GM19455 (cell line): ENCODE data around the gene TREML4.
"Not testable (repeated sequence)": the region's sequence is repeated elsewhere in the genome, so short reads cannot be mapped to it uniquely, and the experiment has no call there.

Experiments used
- ATAC-seq: cut with Tn5 transposase; IDR thresholded peaks from one replicate; pipeline ENCODE4 v1.9.1; 2021; ENCODE audit not compliant: unreplicated experiment

The TREML4 gene

GRCh38 chr6:41228096-41228495 lies at the start of gene TREML4:
TREML4 (plus strand) TSS chr6:41228349; CDS start chr6:41228428, 79 bp downstream.
- ATAC-seq, result no peak

GRCh38 chr6:41179163-41179562 lies 49.0 kb upstream of the TREML4 start:
- no peak for ATAC-seq

DNA sequence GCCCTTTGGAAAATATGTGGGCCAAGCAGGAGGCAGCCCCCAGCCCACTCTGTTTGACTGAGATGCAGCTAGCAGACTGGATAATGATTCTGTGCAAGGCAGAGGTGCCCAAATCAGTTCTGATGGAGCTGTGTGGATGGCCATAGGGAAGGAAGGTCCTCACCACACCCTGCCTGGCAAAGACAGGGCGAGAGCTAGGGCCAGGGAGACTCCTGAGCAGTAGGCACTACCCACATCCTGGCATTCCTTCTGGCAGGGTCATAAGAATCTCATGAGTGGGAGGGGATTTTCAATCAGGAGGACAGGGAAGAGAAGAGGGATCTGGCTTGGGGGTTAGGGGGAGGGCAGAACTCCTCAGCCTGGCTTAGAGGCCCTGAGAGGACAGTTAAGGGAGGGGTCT lies 46.6 kb upstream of the TREML4 start:
- ATAC-seq, result no peak

DNA sequence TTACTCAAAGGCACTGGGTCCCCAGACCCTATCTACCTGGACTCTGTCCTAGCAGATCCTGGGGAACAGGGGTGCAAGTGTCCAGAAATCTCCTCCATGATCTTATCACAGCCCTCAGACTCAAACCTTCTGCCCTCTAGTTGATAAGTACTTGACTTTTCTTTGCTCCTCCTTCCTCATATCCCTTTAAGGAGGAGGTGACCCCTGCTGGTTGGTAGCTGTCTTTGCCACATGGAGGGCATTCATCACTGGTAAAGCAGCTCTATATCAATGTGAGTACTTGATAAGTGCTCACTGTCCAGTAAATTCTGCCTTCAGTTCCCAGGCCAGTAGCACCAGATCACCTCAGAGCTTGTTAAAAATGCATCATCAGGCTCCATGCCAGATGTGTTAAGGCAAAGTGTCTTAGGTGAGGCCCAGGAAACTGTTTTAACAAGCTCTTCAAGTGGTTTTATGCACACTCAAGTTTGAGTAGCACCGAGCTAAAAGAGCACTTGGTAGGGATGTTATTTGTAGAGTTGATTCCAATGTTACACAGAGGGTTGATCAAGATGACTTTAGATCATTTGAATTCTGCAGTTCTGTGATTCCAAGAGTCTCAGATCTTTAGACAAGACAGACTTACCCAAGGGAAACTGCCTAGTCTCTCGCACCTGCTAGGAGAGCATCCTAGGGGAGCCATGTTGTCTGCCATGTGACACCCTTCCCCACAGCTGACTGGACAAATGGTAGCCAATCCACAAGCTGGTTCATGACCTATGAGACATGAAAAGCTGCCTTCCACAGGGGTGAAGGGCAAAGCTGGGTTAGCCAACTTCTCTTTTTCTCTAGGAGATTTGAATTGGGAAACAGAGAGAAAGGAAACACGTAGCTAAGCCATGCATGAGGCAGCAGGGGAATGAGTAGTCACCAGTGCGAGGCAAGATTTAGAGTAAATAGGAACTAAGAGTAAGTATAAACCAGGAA lies 45.8 kb upstream of the TREML4 start:
- peak; percentile 71 for ATAC-seq

DNA sequence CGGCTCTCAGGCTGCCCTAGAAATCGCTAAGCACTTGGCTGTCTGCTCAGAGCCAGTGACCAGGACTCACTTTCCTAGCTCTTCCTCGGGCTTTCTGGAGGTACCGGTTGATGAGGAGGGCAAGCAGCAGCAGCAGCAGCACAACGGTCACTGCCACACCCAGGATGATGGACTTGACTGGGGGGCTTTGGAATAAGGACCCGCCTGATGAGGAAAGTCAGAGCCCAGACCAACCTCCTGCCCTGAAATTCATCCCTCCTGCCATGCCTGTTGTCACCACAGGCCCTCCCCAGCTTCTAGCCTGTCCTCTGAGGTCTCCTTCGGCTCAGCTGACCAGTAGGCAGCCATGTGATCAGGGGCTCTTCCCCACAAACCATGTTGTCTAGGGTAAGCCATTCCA lies 43.4 kb upstream of the TREML4 start:
- ATAC-seq, result no peak

- ATAC-seq, result no peak
These were observed 42.1 kb upstream of the TREML4 start for GRCh38 chr6:41186031-41186562.

GRCh38 chr6:41187924-41188886 lies 39.9 kb upstream of the TREML4 start:
- no peak for ATAC-seq

DNA sequence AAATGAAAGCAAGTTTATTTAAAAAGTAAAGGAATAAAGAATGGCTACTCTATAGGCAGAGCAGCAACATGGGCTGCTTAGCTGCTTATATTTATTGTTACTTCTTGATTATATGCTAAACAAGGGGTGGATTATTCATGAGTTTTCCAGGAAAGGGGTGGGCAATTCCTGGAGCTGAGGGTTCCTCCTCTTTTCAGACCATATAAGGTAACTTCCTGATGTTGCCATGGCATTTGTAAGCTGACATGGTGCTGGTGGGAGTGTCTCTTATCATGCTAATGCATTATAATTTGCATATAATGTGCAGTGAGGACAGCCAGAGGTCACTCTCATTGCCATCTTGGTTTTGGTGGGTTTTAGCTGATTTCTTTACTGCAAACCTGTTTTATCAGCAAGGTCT lies 39.1 kb upstream of the TREML4 start:
- ATAC-seq, result not testable (repeated sequence)

GRCh38 chr6:41189967-41190366 lies 38.2 kb upstream of the TREML4 start:
- no peak for ATAC-seq

- no peak for ATAC-seq
These were observed 37.4 kb upstream of the TREML4 start for GRCh38 chr6:41190791-41191190.

DNA sequence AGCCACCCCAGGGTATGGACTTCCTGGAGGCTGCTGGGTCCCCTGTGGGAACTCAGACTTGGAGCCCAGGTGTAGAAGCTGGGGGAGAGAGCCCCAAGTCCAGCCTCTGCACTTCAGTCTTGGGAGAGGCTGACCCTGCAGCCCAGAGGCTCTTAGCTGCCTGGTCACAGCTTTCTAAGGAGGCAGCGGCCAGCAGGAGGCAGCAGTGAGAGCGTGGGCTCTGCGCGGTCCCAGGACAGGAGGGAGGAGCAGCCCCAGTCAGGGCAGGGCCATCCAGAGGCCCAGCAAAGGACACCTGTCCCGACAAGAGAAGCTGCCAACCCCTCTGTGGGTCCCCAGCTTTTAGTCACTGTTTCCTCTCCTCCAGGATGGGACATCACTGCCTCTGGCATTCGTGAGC lies 36.6 kb upstream of the TREML4 start:
- no peak for ATAC-seq

DNA sequence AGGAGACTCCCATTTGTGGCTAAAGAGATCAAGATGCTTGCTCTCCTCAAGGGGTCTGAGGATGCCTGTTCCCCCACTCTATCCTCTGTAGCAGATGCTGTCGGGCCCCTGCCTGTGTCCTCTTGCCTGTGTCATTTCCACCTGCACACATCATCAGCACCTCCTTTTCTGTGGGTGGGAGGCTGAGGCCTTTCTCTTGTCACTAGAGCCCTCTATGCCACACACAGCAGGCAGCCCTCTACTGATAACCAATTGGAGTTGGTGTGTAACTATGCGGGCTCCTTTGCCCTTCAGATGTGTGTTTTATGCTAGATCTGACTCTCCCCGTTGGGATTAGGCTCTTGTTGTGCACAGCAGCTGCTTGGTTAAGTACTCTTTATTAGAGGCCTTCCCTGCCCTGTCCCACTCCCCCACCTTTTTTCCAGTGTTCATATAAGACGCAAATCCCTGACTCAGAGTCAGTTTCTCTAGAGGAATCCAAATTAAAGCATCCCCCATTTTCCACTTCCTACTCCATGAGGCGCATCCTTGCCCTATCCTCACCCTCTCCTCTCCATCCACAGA lies 34.9 kb upstream of the TREML4 start:
- no peak for ATAC-seq

DNA sequence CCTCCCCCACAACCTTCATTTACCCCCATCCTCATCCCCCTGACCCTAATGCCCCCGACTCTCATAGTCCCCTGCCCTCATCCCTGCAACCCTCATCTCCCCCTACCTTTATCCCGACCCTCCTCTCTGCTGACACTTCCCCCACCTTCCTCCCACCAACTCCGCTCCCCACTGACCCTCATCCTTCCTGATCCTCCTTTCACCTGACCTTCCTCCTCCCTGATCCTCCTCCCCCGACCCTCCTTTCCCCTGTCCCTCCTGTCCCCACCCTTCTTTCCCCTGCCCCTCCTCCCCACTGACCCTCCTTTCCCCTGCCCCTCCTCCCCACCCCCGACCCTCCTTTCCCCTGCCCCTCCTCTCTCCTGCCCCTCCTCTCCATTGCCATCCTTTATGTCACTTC lies 34.3 kb upstream of the TREML4 start:
- no peak for ATAC-seq

GRCh38 chr6:41194386-41194785 lies 33.8 kb upstream of the TREML4 start:
- no peak for ATAC-seq

DNA sequence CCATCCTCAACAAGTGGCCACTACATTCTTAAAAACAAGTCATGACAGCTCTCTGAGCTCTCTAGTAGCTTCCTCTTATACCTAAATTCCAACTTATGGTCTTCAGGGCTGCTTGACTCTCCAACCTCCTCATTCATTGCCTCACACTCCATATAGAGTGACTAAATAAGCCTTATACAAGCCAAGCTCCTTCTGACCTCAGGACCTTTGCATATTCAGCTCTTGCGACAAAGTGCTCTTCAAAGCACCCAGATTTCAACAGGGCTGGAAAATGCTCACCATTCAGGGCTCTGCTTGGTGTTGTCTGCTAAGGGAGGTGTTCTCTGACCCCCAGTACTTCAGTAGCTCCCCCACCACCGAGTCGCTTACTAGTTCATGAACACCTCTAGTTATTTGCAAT lies 30.9 kb upstream of the TREML4 start:
- ATAC-seq, result no peak

- ATAC-seq, result peak; percentile 56
These were observed 28.4 kb upstream of the TREML4 start for GRCh38 chr6:41199552-41200246.

DNA sequence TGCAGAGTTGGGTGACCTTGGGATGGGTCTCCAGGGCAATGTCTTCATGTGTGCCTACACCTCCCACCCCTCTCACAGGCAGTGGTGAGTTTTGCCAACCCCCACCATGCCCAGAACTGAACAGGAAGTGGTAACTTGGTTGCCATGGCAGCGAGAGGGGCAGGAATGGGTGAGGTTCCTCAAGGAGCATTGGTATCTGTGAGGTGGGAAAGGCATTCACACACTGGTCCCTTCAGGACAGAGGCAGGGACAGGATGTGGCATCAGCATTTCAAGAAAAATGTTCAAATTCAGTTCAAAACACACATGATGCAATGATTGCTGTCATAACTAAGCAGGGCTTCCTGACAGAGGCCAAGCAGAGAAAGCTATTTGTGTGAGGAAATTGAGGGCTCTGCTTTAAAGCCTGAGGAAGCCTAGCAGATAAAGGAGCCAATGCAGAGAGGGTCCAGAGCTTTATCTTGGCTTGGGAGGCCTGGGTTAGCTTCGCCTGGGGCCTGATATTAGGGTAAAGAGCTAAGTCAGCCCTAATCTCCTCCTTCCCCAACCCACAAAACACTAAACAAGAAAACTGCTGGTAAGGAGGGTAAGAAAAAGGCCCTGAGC lies 27.8 kb upstream of the TREML4 start:
- ATAC-seq, result no peak

DNA sequence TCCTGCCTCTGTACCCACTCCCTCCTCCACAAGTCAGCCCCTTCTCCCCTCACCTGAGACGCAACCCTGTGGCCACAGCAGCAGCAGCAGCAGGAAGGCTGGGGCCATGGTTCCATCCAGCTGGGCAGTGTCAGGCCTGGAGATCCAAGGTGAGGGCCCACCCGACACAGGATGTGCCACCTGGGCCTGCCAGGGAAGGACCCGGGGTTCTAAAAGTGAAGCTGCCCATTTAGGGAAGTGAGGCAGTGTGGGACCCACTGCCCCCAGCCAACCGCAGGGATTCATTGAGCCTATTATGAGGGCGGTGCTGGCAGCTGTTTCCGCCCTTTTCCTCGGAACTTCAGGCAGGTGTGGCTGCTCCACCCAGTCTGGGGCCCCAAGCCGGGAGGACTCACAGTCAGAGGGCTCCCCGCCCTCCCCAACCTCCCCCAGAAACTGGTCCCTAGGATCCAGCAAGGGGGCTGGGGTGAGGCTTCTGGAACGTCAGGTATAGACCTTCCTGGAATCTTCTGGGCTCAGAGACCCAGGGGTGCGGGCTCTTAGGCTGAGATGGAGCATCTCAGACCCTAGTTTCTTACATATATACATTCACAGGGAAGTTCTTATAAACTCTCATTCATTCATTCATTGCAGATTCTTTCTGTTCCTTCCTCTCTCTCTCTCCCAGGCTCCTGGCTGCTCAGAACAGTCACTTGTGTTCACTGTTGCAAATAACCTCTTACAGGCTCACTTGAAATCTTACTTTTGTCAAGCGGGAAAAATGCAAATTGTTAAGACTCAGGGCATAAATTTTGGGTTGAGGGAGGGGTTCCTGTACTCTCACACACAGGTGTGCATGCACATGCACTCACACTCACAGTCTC lies 27.0 kb upstream of the TREML4 start, which contains the start of gene TREML2:
TSS of gene TREML2 (minus strand) at position 249 of the 863 bp plus-strand sequence. CDS start at position 108, 141 bp downstream.
- ATAC-seq, result no peak

DNA sequence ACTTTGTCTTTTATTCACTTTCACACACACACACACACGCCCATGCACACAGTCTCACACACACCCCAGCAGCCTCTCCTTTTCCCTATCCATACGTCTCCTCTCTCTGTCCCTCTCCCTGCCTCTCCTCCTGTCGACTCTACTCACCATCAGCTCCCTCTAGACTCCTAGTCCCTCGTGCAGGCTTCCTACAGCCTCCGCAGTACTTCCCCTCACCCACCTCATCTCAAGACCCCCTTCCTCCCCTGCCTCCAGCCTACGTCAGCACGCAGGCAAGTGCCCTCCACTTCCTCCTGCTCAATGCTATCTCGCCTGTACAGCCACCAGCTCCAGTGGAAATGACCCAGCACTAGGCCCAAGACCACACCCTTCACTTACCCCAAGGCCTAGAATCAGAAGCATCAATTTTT lies 26.4 kb upstream of the TREML4 start:
- ATAC-seq, result no peak
